NOMO-1 (cell line): ENCODE data around the gene PNPLA7.
A peak's percentile ranks its signal among the peaks of the same experiment; 100 is the strongest.
"Not testable (repeated sequence)": the region's sequence is repeated elsewhere in the genome, so short reads cannot be mapped to it uniquely, and the experiment has no call there.

Source experiments
- DNase-seq, 2 experiments: peaks; one replicate each; lab custom pipeline; 2025; ENCODE audit not compliant: unreplicated experiment in 2 of 2; lab: John Stamatoyannopoulos, UW

The PNPLA7 gene

GRCh38 chr9:137516144-137516917 is 33.9 kb downstream of the PNPLA7 start:
- DNase-seq: no peak

GRCh38 chr9:137515338-137515724 is 34.9 kb downstream of the PNPLA7 start:
- DNase-seq: no peak

GRCh38 chr9:137514691-137515337 is 35.4 kb downstream of the PNPLA7 start:
- DNase-seq: no peak

GRCh38 chr9:137513801-137514570 is 36.2 kb downstream of the PNPLA7 start:
- DNase-seq: peak; percentile 65 to 68

- DNase-seq: not testable (repeated sequence)
These were observed 37.1 kb downstream of the PNPLA7 start for GRCh38 chr9:137513136-137513535.

GRCh38 chr9:137511758-137512463 is 38.3 kb downstream of the PNPLA7 start:
- no peak for DNase-seq

GRCh38 chr9:137511126-137511525 is 39.1 kb downstream of the PNPLA7 start:
- DNase-seq: not testable (repeated sequence)

- DNase-seq: no peak
These were observed 41.0 kb downstream of the PNPLA7 start for GRCh38 chr9:137509198-137509597.

- no peak for DNase-seq
These were observed 43.5 kb downstream of the PNPLA7 start for GRCh38 chr9:137506702-137507171.

GRCh38 chr9:137506274-137506673 is 43.9 kb downstream of the PNPLA7 start:
- DNase-seq: no peak

GRCh38 chr9:137505421-137506140 is 44.6 kb downstream of the PNPLA7 start:
- no peak for DNase-seq

GRCh38 chr9:137504432-137504777 is 45.8 kb downstream of the PNPLA7 start:
- no peak for DNase-seq

GRCh38 chr9:137502008-137502911 is 47.9 kb downstream of the PNPLA7 start:
- no peak for DNase-seq

GRCh38 chr9:137501457-137501856 is 48.7 kb downstream of the PNPLA7 start:
- DNase-seq: no peak

- no peak for DNase-seq
These were observed 49.4 kb downstream of the PNPLA7 start for GRCh38 chr9:137500666-137501397.

GRCh38 chr9:137499858-137500661 is 50.1 kb downstream of the PNPLA7 start:
- DNase-seq: no peak

- no peak for DNase-seq
These were observed 50.8 kb downstream of the PNPLA7 start for GRCh38 chr9:137499416-137499815.

GRCh38 chr9:137498720-137499150 is 51.5 kb downstream of the PNPLA7 start:
- DNase-seq: no peak
